OCI-LY1 (cell line): ENCODE data around the gene MFSD12.

Source experiments
- H2AFZ ChIP-seq: fragments of 200-600 bp; sonication (generic), shearing (Covaris generic); 2 replicates; pipeline ENCODE4 v1.6.0; 2014; ENCODE audit warnings: antibody characterized with exemption, mild to moderate bottlenecking, low read length
- H3F3A ChIP-seq: fragments of 200-600 bp; sonication (generic), shearing (Covaris generic); 2 replicates; pipeline ENCODE4 v1.6.0; 2014; ENCODE audit warnings: mild to moderate bottlenecking, antibody characterized with exemption, low read length, moderate library complexity; ENCODE audit not compliant: insufficient read depth
- H3K27ac ChIP-seq: fragments of 200-600 bp; sonication (generic); 2 replicates; pipeline ENCODE4 v1.5.1; 2014; ENCODE audit warnings: low read length, mixed run types, mild to moderate bottlenecking, low read depth; ENCODE audit not compliant: poor library complexity, severe bottlenecking
- H3K27me3 ChIP-seq: fragments of 200-600 bp; sonication (generic); 2 replicates; pipeline ENCODE4 v1.6.0; 2014; ENCODE audit warnings: antibody characterized with exemption, mild to moderate bottlenecking, low read length, moderate library complexity; ENCODE audit not compliant: insufficient read depth
- H3K36me3 ChIP-seq: fragments of 200-600 bp; sonication (generic); 2 replicates; pipeline ENCODE4 v1.6.1; 2014; ENCODE audit warnings: mild to moderate bottlenecking, antibody characterized with exemption, low read length, moderate library complexity, mixed read lengths; ENCODE audit not compliant: insufficient read depth
- H3K4me1 ChIP-seq: fragments of 200-600 bp; sonication (generic); 2 replicates; pipeline ENCODE4 v1.5.1; 2014; ENCODE audit warnings: mild to moderate bottlenecking, low read length, moderate library complexity; ENCODE audit not compliant: insufficient read depth, severe bottlenecking
- H3K4me2 ChIP-seq: fragments of 200-600 bp; sonication (generic), shearing (Covaris generic); 2 replicates; pipeline ENCODE4 v1.6.1; 2014; ENCODE audit warnings: low read length
- H3K4me3 ChIP-seq: fragments of 200-600 bp; sonication (generic); 2 replicates; pipeline ENCODE4 v1.5.1; 2014; ENCODE audit warnings: low read length, low read depth, mild to moderate bottlenecking, mixed read lengths; ENCODE audit not compliant: poor library complexity, severe bottlenecking
- H3K79me2 ChIP-seq: fragments of 200-600 bp; shearing (Covaris generic); 2 replicates; pipeline ENCODE4 v1.6.1; 2016; ENCODE audit warnings: mixed run types, low read length, mixed read lengths; ENCODE audit not compliant: insufficient read depth
- H3K9ac ChIP-seq: fragments of 200-600 bp; sonication (generic), shearing (Covaris generic); 2 replicates; pipeline ENCODE4 v1.6.1; 2014; ENCODE audit warnings: mild to moderate bottlenecking, low read length, mixed read lengths
- H3K9me2 ChIP-seq: fragments of 200-600 bp; sonication (generic), shearing (Covaris generic); 2 replicates; pipeline ENCODE4 v1.6.1; 2014; ENCODE audit warnings: low read depth, mild to moderate bottlenecking, low read length, mixed read lengths
- H3K9me3 ChIP-seq: fragments of 200-600 bp; shearing (Covaris generic); 2 replicates; pipeline ENCODE4 v1.6.1; 2014; ENCODE audit warnings: low read length, mixed read lengths
- H4K20me1 ChIP-seq: fragments of 200-600 bp; sonication (generic), shearing (Covaris generic); 2 replicates; pipeline ENCODE4 v1.6.0; 2016; ENCODE audit warnings: mild to moderate bottlenecking, low read length; ENCODE audit not compliant: insufficient read depth
- CTCF ChIP-seq: fragments of 200-600 bp; sonication (generic), shearing (Covaris generic); IDR thresholded peaks from 2 replicates; pipeline ENCODE4 v1.5.1; 2017; ENCODE audit warnings: mild to moderate bottlenecking, antibody characterized with exemption, low read length, moderate library complexity, mixed read lengths
- EZH2 ChIP-seq: fragments of 200-600 bp; sonication (generic), shearing (Covaris generic); IDR thresholded peaks from 2 replicates; pipeline ENCODE4 v1.8.0; 2017; ENCODE audit warnings: borderline replicate concordance, mixed run types, mild to moderate bottlenecking, antibody characterized with exemption, low read length, moderate library complexity, mixed read lengths

MFSD12 gene

GRCh38 chr19:3605770-3606169 is 48.4 kb upstream of the MFSD12 start:
- H3K36me3 ChIP-seq: 0 out of 2 replicates have a peak, but pooled peaks cover 7% of the 10 kb centered on the region
- no peaks in the 10 kb centered on the region for H3F3A ChIP-seq
- no peak overlapping the region for H2AFZ ChIP-seq
- H4K20me1 ChIP-seq: no peaks in the 10 kb centered on the region
- no peaks in the 10 kb centered on the region for H3K9me2 ChIP-seq
- H3K4me3 ChIP-seq: no peak overlapping the region
- no peak for TF ChIP-seq CTCF
- no peak for TF ChIP-seq EZH2
- H3K4me2 ChIP-seq: no peak overlapping the region
- no peaks in the 10 kb centered on the region; the same call in 1 of the 2 replicates for H3K27me3 ChIP-seq
- H3K9me3 ChIP-seq: no peaks in the 10 kb centered on the region
- no peak overlapping the region for H3K9ac ChIP-seq
- peaks cover 10% of the 10 kb centered on the region for H3K4me1 ChIP-seq
- no peak overlapping the region for H3K27ac ChIP-seq
- no peaks in the 10 kb centered on the region for H3K79me2 ChIP-seq

- 0 out of 2 replicates have a peak, but pooled peaks cover 4% of the 10 kb centered on the region for H3K36me3 ChIP-seq
- H3K79me2 ChIP-seq: no peaks in the 10 kb centered on the region
- no peak overlapping the region for H3K4me2 ChIP-seq
- H3K27me3 ChIP-seq: no peaks in the 10 kb centered on the region; the same call in 1 of the 2 replicates
- H3F3A ChIP-seq: no peaks in the 10 kb centered on the region
- H3K27ac ChIP-seq: no peak overlapping the region
- TF ChIP-seq CTCF (no peak), EZH2 (no peak)
- no peaks in the 10 kb centered on the region for H3K9me2 ChIP-seq
- no peak overlapping the region for H2AFZ ChIP-seq
- H3K4me3 ChIP-seq: no peak overlapping the region
- no peaks in the 10 kb centered on the region for H4K20me1 ChIP-seq
- H3K9ac ChIP-seq: no peak overlapping the region
- H3K9me3 ChIP-seq: no peaks in the 10 kb centered on the region
- peaks cover 10% of the 10 kb centered on the region for H3K4me1 ChIP-seq
These were observed 48.0 kb upstream of the MFSD12 start for GRCh38 chr19:3605361-3605760.

- 0 out of 2 replicates have a peak, but pooled peaks cover under 1% of the 10 kb centered on the region for H3K36me3 ChIP-seq
- H3K9me2 ChIP-seq: no peaks in the 10 kb centered on the region
- peaks cover 10% of the 10 kb centered on the region for H3K4me1 ChIP-seq
- TF ChIP-seq CTCF: no peak
- TF ChIP-seq EZH2: no peak
- no peaks in the 10 kb centered on the region for H3K9me3 ChIP-seq
- no peak overlapping the region for H3K9ac ChIP-seq
- no peaks in the 10 kb centered on the region for H3K79me2 ChIP-seq
- no peak overlapping the region for H3K4me3 ChIP-seq
- H3F3A ChIP-seq: no peaks in the 10 kb centered on the region
- no peak overlapping the region for H3K27ac ChIP-seq
- no peak overlapping the region; the same call in 1 of the 2 replicates for H3K4me2 ChIP-seq
- H4K20me1 ChIP-seq: no peaks in the 10 kb centered on the region
- no peaks in the 10 kb centered on the region; the same call in 1 of the 2 replicates for H3K27me3 ChIP-seq
- no peak overlapping the region for H2AFZ ChIP-seq
These were observed 47.6 kb upstream of the MFSD12 start for GRCh38 chr19:3604987-3605343.
